Activated CD4-positive, alpha-beta T cell treated with anti-CD3 and anti-CD28 coated beads for 24 hours (primary cell): ENCODE results near the gene FLACC1.

Experiments used
- DNase-seq, 2 donors: peaks; one replicate each; pipeline ENCODE4 v3.0.0-alpha.2; 2020; ENCODE audit warnings: low read depth in 2 of 2

Gene FLACC1

GRCh38 chr2:201276511-201276910, 80.6 kb downstream of the FLACC1 start:
- DNase-seq: no peak

GRCh38 chr2:201275990-201276389, 81.2 kb downstream of the FLACC1 start:
- no peak for DNase-seq

GRCh38 chr2:201275069-201275468, 82.1 kb downstream of the FLACC1 start:
- DNase-seq: no peak

GRCh38 chr2:201273330-201273983, 83.7 kb downstream of the FLACC1 start:
- no peak for DNase-seq

- no peak for DNase-seq
Observed at GRCh38 chr2:201271917-201272316, 85.2 kb downstream of the FLACC1 start.

- DNase-seq: no peak
Observed at GRCh38 chr2:201270293-201271001, 86.7 kb downstream of the FLACC1 start.

- DNase-seq: no peak
Observed at GRCh38 chr2:201269764-201270163, 87.4 kb downstream of the FLACC1 start.

- no peak for DNase-seq
Observed at GRCh38 chr2:201267278-201268030, 89.7 kb downstream of the FLACC1 start.

- no peak for DNase-seq
Observed at GRCh38 chr2:201266629-201267028, 90.5 kb downstream of the FLACC1 start.

- DNase-seq: no peak
Observed at GRCh38 chr2:201264472-201265173, 92.5 kb downstream of the FLACC1 start.

- no peak for DNase-seq
Observed at GRCh38 chr2:201263779-201264178, 93.4 kb downstream of the FLACC1 start.

- DNase-seq: no peak
Observed at GRCh38 chr2:201262718-201263117, 94.4 kb downstream of the FLACC1 start.

GRCh38 chr2:201261906-201262305, 95.2 kb downstream of the FLACC1 start:
- DNase-seq: no peak

GRCh38 chr2:201261471-201261870, 95.7 kb downstream of the FLACC1 start:
- no peak for DNase-seq

GRCh38 chr2:201260302-201260800, 96.8 kb downstream of the FLACC1 start, which contains the start of gene CASP8:
TSS of gene CASP8 (plus strand) at chr2:201260536. CDS start at chr2:201266487, 5,951 bp downstream.
- no peak for DNase-seq

GRCh38 chr2:201258666-201259615, 98.2 kb downstream of the FLACC1 start:
- DNase-seq: no peak

- peak; percentile 80 to 81 for DNase-seq
Observed at GRCh38 chr2:201257956-201258665, 99.0 kb downstream of the FLACC1 start.

GRCh38 chr2:201257381-201257955, 99.7 kb downstream of the FLACC1 start:
- no peak for DNase-seq

- DNase-seq: no peak
Observed at GRCh38 chr2:201256082-201256481, 101.1 kb downstream of the FLACC1 start.
